ENCODE data around the gene TMUB1.

Gene TMUB1

GRCh38 chr7:151082141-151083070 is 887 bp downstream of the TMUB1 start:
- DNase-seq: no peak

GRCh38 chr7:151081170-151082101 is 1.9 kb downstream of the TMUB1 start:
- peak; percentile 36 for DNase-seq

- DNase-seq: peak; percentile 94
Observed at GRCh38 chr7:151080522-151081169, 2.6 kb downstream of the TMUB1 start, which contains the start of gene FASTK. FASTK (minus strand) TSS chr7:151080809; CDS start chr7:151080766, 43 bp downstream.

- no peak for DNase-seq
Observed at GRCh38 chr7:151080067-151080521, 3.2 kb downstream of the TMUB1 start.

GRCh38 chr7:151079199-151079910 is 3.9 kb downstream of the TMUB1 start:
- no peak for DNase-seq

GRCh38 chr7:151078233-151079040 is 4.9 kb downstream of the TMUB1 start:
- no peak for DNase-seq

GRCh38 chr7:151077705-151078232 is 5.5 kb downstream of the TMUB1 start:
- no peak for DNase-seq

- no peak for DNase-seq
Observed at GRCh38 chr7:151076863-151077704, 6.2 kb downstream of the TMUB1 start.

GRCh38 chr7:151075978-151076426 is 7.3 kb downstream of the TMUB1 start:
- no peak for DNase-seq

- no peak for DNase-seq
Observed at GRCh38 chr7:151075662-151075971, 7.7 kb downstream of the TMUB1 start.

GRCh38 chr7:151074817-151075661 is 8.3 kb downstream of the TMUB1 start:
- DNase-seq: no peak

- no peak for DNase-seq
Observed at GRCh38 chr7:151073990-151074389, 9.3 kb downstream of the TMUB1 start.

- DNase-seq: no peak
Observed at GRCh38 chr7:151071032-151071866, 12.0 kb downstream of the TMUB1 start.

GRCh38 chr7:151070574-151070960 is 12.7 kb downstream of the TMUB1 start:
- no peak for DNase-seq

- no peak for DNase-seq
Observed at GRCh38 chr7:151069841-151070573, 13.3 kb downstream of the TMUB1 start.

GRCh38 chr7:151068069-151068773 is 15.1 kb downstream of the TMUB1 start:
- no peak for DNase-seq

Measured in NCI-H1092 treated with DMSO at 0.1 percent for 48 hours (cell line).